Astrocyte (in vitro differentiated cells and primary cell): ENCODE data around the gene C1QC.

Experiments
- EZH2 ChIP-seq: IDR thresholded peaks from 2 replicates; pipeline ENCODE4 v1.6.1; 2012; ENCODE audit warnings: mild to moderate bottlenecking, low read length, inconsistent platforms; ENCODE audit not compliant: insufficient read depth
- TF ChIP-seq, protein P1 (sequence below): IDR thresholded peaks from 2 replicates; pipeline ENCODE4 v1.5.1; 2011; ENCODE audit warnings: low read depth, mild to moderate bottlenecking, inconsistent platforms, low read length, moderate library complexity; ENCODE audit not compliant: insufficient read depth

DNA sequence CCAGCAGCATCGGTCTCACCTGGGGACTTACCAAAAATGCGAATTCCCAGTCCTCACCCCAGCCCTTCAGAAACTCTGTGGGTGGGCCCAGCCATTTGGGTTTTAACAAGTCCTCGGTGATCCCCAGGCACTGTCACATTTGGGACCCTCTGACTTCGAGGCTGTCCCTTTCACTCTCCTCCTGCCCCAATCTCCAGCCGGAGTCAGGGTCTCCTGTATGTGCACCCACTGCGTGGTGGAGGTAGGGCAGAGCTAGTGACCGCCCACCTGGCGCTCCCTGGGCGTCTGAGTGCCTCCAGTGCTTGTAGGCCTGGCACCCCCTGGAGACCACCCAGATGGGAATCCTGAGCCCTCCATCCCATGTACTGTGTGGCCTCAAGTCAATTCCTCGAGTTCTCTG lies 49.0 kb upstream of the C1QC start:
- TF ChIP-seq EZH2: no peak
- TF ChIP-seq, protein P1, sequence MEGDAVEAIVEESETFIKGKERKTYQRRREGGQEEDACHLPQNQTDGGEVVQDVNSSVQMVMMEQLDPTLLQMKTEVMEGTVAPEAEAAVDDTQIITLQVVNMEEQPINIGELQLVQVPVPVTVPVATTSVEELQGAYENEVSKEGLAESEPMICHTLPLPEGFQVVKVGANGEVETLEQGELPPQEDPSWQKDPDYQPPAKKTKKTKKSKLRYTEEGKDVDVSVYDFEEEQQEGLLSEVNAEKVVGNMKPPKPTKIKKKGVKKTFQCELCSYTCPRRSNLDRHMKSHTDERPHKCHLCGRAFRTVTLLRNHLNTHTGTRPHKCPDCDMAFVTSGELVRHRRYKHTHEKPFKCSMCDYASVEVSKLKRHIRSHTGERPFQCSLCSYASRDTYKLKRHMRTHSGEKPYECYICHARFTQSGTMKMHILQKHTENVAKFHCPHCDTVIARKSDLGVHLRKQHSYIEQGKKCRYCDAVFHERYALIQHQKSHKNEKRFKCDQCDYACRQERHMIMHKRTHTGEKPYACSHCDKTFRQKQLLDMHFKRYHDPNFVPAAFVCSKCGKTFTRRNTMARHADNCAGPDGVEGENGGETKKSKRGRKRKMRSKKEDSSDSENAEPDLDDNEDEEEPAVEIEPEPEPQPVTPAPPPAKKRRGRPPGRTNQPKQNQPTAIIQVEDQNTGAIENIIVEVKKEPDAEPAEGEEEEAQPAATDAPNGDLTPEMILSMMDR: no peak
